Measurements from ENCODE around the gene TMEM62.

DNA sequence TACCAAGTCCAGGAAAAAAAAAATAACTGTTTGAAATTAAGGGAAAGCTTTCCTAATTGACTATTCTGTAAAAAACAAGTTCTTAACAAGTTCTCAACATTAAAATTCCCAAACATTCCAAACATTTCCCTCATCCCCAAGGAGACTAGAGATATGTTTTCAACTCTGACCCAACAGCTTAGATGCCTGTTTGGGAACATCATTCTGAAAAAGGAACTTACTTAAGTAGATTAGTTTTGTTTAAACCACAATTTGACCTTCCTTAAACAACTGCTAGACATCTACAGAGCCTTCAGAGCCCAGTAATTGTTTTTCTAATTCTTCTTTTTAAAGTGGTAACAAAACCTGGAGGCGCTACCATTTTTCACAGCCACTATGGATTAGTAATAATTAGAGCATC lies 40.4 kb upstream of the TMEM62 start:
- no peak for TF ChIP-seq HNRNPUL1 (IDR thresholded peaks at IDR 0.05; ENCODE audit: low read length)
- TF ChIP-seq POLR2A (conservative IDR thresholded peaks at IDR 0.05): no peak
- no peak for TF ChIP-seq ETV6 (IDR thresholded peaks at IDR 0.05; ENCODE audit: borderline replicate concordance in 1 of 2, low read depth in 2 of 2, low read length in 1 of 2)
- TF ChIP-seq ETV6 (CRISPR knock-in tag; IDR thresholded peaks at IDR 0.05; ENCODE audit: borderline replicate concordance): no peak

Measured in K562 (cell line).